HEK293 (cell line): Measurements from ENCODE around the gene PSORS1C2.

Experiments
- CTCF ChIP-seq: fragments of 450-650 bp; formaldehyde crosslinking; IDR thresholded peaks from 2 replicates; pipeline ENCODE4 v1.5.1; 2016; ENCODE audit warnings: missing biosample characterization, missing genetic modification characterization
- MEIS1 ChIP-seq: sonication (generic); formaldehyde crosslinking; IDR thresholded peaks from 2 replicates; pipeline ENCODE4 v1.8.1; 2022; ENCODE audit warnings: missing genetic modification reagents, mild to moderate bottlenecking, borderline replicate concordance
- SETDB1 ChIP-seq: IDR thresholded peaks from one replicate; pipeline ENCODE4 v1.6.1; 2017; ENCODE audit warnings: mild to moderate bottlenecking, low read length, moderate library complexity, mixed read lengths; ENCODE audit not compliant: insufficient read length
- SP2 ChIP-seq: fragments of 450-650 bp; formaldehyde crosslinking; IDR thresholded peaks from 2 replicates; pipeline ENCODE4 v1.5.1; 2016; ENCODE audit warnings: missing biosample characterization, missing genetic modification characterization
- YY1 ChIP-seq: fragments of 450-650 bp; formaldehyde crosslinking; IDR thresholded peaks from 2 replicates; pipeline ENCODE4 v1.5.1; 2018; ENCODE audit warnings: missing biosample characterization, missing genetic modification characterization
- YY2 ChIP-seq: fragments of 450-650 bp; formaldehyde crosslinking; IDR thresholded peaks from 2 replicates; pipeline ENCODE4 v1.5.1; 2016; ENCODE audit warnings: missing biosample characterization, missing genetic modification characterization
- ZNF292 ChIP-seq: fragments of 450-650 bp; formaldehyde crosslinking; IDR thresholded peaks from 2 replicates; pipeline ENCODE4 v1.5.1; 2016; ENCODE audit warnings: low read depth, missing biosample characterization, missing genetic modification characterization, borderline replicate concordance
- ZNF510 ChIP-seq: fragments of 450-650 bp; formaldehyde crosslinking; IDR thresholded peaks from 2 replicates; pipeline ENCODE4 v1.5.1; 2018; ENCODE audit warnings: mild to moderate bottlenecking, missing genetic modification characterization, missing biosample characterization; ENCODE audit not compliant: insufficient replicate concordance
- ZNF561 ChIP-seq: fragments of 450-650 bp; IDR thresholded peaks from 2 replicates; pipeline ENCODE4 v1.5.1; 2018; ENCODE audit warnings: missing biosample characterization, missing genetic modification characterization, borderline replicate concordance

GRCh38 chr6:31180500-31180899 lies 41.6 kb upstream of the PSORS1C2 start:
- TF ChIP-seq CTCF, result no peak
- TF ChIP-seq YY2 (tag by site-specific recombination), result no peak
- peak; percentile 23 for TF ChIP-seq SP2
- no peak for TF ChIP-seq MEIS1
- TF ChIP-seq ZNF292, result no peak
- TF ChIP-seq ZNF510 (tag by site-specific recombination), result no peak
- TF ChIP-seq SETDB1, result no peak
- no peak for TF ChIP-seq ZNF561 (tag by site-specific recombination)
- TF ChIP-seq YY1, result no peak
